HG02870 (cell line): ENCODE results near the gene TESMIN.

ENCODE experiments used
- ATAC-seq: cut with Tn5 transposase; IDR thresholded peaks from one replicate; pipeline ENCODE4 v1.9.1; 2021; ENCODE audit warnings: mild to moderate bottlenecking, moderate library complexity; ENCODE audit not compliant: unreplicated experiment

Gene TESMIN

GRCh38 chr11:68762481-68762880, 11.2 kb upstream of the TESMIN start:
- ATAC-seq: no peak

- ATAC-seq: no peak
These were observed 10.5 kb upstream of the TESMIN start for GRCh38 chr11:68761801-68762200.

GRCh38 chr11:68759991-68760390, 8.7 kb upstream of the TESMIN start:
- ATAC-seq: no peak

- no peak for ATAC-seq
These were observed 6.4 kb upstream of the TESMIN start for GRCh38 chr11:68757711-68758110.

- no peak for ATAC-seq
These were observed 4.9 kb upstream of the TESMIN start for GRCh38 chr11:68756171-68756766.

- ATAC-seq: no peak
These were observed 2.0 kb upstream of the TESMIN start for GRCh38 chr11:68753300-68753699.

GRCh38 chr11:68751004-68751325, 355 bp downstream of the TESMIN start:
- no peak for ATAC-seq

GRCh38 chr11:68750195-68751003, 921 bp downstream of the TESMIN start:
- ATAC-seq: no peak

- no peak for ATAC-seq
These were observed 1.8 kb downstream of the TESMIN start for GRCh38 chr11:68749229-68750123.

- ATAC-seq: no peak
These were observed 3.3 kb downstream of the TESMIN start for GRCh38 chr11:68748061-68748460.

- ATAC-seq: no peak
These were observed 7.8 kb downstream of the TESMIN start for GRCh38 chr11:68743539-68743938.

GRCh38 chr11:68741463-68741862, 9.9 kb downstream of the TESMIN start:
- no peak for ATAC-seq

- ATAC-seq: no peak
These were observed 15.7 kb downstream of the TESMIN start for GRCh38 chr11:68735646-68736045.

- no peak for ATAC-seq
These were observed 16.2 kb downstream of the TESMIN start for GRCh38 chr11:68735125-68735524.

GRCh38 chr11:68734111-68734510, 17.2 kb downstream of the TESMIN start:
- no peak for ATAC-seq

GRCh38 chr11:68727783-68728182, 23.5 kb downstream of the TESMIN start:
- ATAC-seq: no peak

GRCh38 chr11:68724293-68724692, 27.0 kb downstream of the TESMIN start:
- ATAC-seq: no peak

GRCh38 chr11:68722143-68722542, 29.2 kb downstream of the TESMIN start:
- ATAC-seq: no peak

GRCh38 chr11:68721075-68721474, 30.2 kb downstream of the TESMIN start:
- no peak for ATAC-seq

- ATAC-seq: no peak
These were observed 35.7 kb downstream of the TESMIN start for GRCh38 chr11:68715456-68716122.
